T-helper 22 cell (primary cell): ENCODE data around the gene TMEM8B.

Source experiments
- DNase-seq: peaks from one replicate; pipeline ENCODE4 v3.0.0-alpha.2; 2020; ENCODE audit warnings: low read depth

The TMEM8B gene

GRCh38 chr9:35842020-35842745, 13.2 kb downstream of the TMEM8B start:
- no peak for DNase-seq

- DNase-seq = no peak
These were observed 13.8 kb downstream of the TMEM8B start for GRCh38 chr9:35842795-35843194.

GRCh38 chr9:35844628-35845270, 15.7 kb downstream of the TMEM8B start:
- DNase-seq = peak; percentile 24

- DNase-seq = no peak
These were observed 17.1 kb downstream of the TMEM8B start for GRCh38 chr9:35845824-35846771.

GRCh38 chr9:35847792-35848572, 19.0 kb downstream of the TMEM8B start:
- DNase-seq = no peak

GRCh38 chr9:35852267-35852815, 23.3 kb downstream of the TMEM8B start:
- no peak for DNase-seq

GRCh38 chr9:35852876-35853865, 24.1 kb downstream of the TMEM8B start:
- DNase-seq = no peak

- DNase-seq = no peak
These were observed 25.2 kb downstream of the TMEM8B start for GRCh38 chr9:35854091-35854762.

- no peak for DNase-seq
These were observed 27.2 kb downstream of the TMEM8B start for GRCh38 chr9:35856206-35856605.

GRCh38 chr9:35856882-35857281, 27.9 kb downstream of the TMEM8B start:
- no peak for DNase-seq

- DNase-seq = no peak
These were observed 29.4 kb downstream of the TMEM8B start for GRCh38 chr9:35858458-35858857.

GRCh38 chr9:35859310-35859989, 30.4 kb downstream of the TMEM8B start:
- DNase-seq = no peak

GRCh38 chr9:35859990-35860339, 30.9 kb downstream of the TMEM8B start:
- no peak for DNase-seq

- DNase-seq = no peak
These were observed 32.3 kb downstream of the TMEM8B start for GRCh38 chr9:35861161-35861897.

GRCh38 chr9:35862328-35862727, 33.3 kb downstream of the TMEM8B start:
- DNase-seq = no peak

GRCh38 chr9:35863583-35863982, 34.6 kb downstream of the TMEM8B start:
- DNase-seq = no peak

GRCh38 chr9:35864695-35865255, 35.7 kb downstream of the TMEM8B start:
- DNase-seq = no peak

GRCh38 chr9:35867538-35867937, 38.5 kb downstream of the TMEM8B start:
- no peak for DNase-seq
